ENCODE results near the gene STK4.

- TF ChIP-seq CTCF (IDR thresholded peaks at IDR 0.05) (no peak), POLR2A (IDR thresholded peaks at IDR 0.05) (no peak)
Measured at GRCh38 chr20:45082468-45082867, 116.2 kb downstream of the STK4 start.

Measured in vagina (tissue), 2 donors.